GM12891 (cell line): ENCODE measurements around the gene CCDC92.

Source experiments
- DNase-seq: peaks from one replicate; pipeline ENCODE4 v3.0.0; 2011; ENCODE audit warnings: low spot score; ENCODE audit not compliant: insufficient read length
- FAIRE-seq: peaks from 2 replicates; lab custom pipeline; 2011; peaks lifted over from hg19 to GRCh38; lab: Jason Lieb, UNC
- PAX5 ChIP-seq: IDR thresholded peaks from 2 replicates; pipeline ENCODE4 v1.6.1; 2011; ENCODE audit warnings: low read length, moderate library complexity, mild to moderate bottlenecking; ENCODE audit not compliant: insufficient read depth, severe bottlenecking
- POLR2A ChIP-seq: IDR thresholded peaks from 2 replicates; pipeline ENCODE4 v1.6.1; 2011; ENCODE audit warnings: low read depth, low read length, control low read depth
- POLR2AphosphoS5 ChIP-seq: IDR thresholded peaks from 2 replicates; pipeline ENCODE4 v1.6.1; 2011; ENCODE audit warnings: low read depth, low read length, control low read depth
- POU2F2 ChIP-seq: IDR thresholded peaks from 2 replicates; pipeline ENCODE4 v1.6.1; 2011; ENCODE audit warnings: low read depth, mild to moderate bottlenecking, control low read depth, low read length, moderate library complexity
- SPI1 ChIP-seq: IDR thresholded peaks from 2 replicates; pipeline ENCODE4 v1.6.1; 2011; ENCODE audit warnings: low read depth, low read length, control low read depth
- TAF1 ChIP-seq: IDR thresholded peaks from 2 replicates; pipeline ENCODE4 v1.6.1; 2011; ENCODE audit warnings: low read depth, low read length, control low read depth

Gene CCDC92

DNA sequence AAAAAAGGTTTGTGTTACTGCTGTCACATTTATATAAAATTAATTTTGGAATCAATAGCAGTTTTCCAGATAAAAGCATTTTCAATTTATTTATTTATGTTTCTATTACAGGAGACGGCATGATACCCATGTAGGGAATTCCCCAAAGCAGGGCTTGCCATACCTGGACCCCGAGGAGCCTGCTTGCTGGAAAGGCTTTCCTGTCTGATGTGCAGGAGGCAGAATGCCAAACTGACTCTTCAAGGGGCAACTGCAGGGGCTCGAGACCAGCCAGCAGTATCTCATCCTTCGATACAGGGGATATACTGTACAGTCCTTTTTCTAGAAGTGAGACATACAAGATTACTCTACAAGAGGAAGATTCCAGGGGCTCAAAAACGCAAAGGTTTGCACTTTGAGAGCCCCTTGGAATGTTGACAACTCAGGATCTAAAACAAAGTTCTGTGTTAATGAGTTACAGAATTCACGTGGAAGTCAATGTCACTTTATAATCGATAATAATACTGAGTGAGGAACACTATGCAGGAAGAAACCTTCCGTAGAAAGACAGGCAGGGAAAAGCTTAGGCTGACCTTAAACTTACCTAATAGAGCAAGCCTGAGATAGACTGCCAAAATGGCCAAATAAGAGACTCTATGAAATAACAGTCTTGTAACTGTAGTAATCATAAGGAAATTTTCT lies 38.9 kb upstream of the CCDC92 start:
- TF ChIP-seq POU2F2 (no peak), PAX5 (no peak), SPI1 (no peak), TAF1 (no peak), POLR2AphosphoS5 (no peak), POLR2A (no peak)
- FAIRE-seq (no peak), DNase-seq (no peak)

DNA sequence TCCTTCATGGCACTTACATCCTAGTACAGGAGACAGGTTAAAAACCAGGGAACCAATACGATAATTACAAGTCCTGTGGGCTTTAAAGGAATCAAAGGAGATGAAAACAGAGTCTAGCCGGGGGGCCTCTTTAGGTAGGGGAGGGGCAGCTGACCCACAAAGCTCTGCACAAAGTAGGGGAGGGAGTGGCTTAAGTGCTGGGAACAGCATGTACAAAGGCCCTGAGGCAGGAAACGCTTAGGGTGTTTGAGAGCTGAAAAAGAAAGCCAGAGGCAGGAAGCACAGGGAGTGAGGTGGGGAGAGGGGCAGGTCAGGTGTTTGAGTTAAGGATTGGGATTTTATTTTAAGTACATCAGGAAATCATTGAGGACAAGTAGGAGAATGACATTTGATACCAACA lies 38.1 kb upstream of the CCDC92 start:
- no peak for TF ChIP-seq POLR2A
- TF ChIP-seq PAX5 = no peak
- no peak for TF ChIP-seq TAF1
- no peak for TF ChIP-seq SPI1
- no peak for TF ChIP-seq POU2F2
- no peak for TF ChIP-seq POLR2AphosphoS5
- FAIRE-seq (no peak), DNase-seq (no peak)

DNA sequence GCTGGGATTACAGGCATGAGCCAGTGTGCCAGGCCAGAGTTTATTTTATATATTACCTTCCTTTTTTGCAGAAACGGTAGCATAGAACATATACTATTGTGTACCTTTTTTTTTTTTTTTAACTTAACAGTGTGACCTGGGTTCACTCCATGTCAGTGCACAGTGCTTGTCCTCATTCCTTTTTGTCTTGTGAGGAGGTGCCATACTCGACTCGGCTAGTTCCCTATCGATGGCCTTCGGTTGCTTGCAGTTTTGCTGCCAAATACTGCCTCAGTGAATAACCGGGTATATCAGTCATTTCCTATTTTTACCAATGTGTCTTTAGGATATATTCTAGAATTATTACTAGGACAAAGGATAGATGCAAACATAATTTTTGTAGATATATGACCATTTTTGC lies 37.1 kb upstream of the CCDC92 start:
- no peak for DNase-seq
- no peak for FAIRE-seq

DNA sequence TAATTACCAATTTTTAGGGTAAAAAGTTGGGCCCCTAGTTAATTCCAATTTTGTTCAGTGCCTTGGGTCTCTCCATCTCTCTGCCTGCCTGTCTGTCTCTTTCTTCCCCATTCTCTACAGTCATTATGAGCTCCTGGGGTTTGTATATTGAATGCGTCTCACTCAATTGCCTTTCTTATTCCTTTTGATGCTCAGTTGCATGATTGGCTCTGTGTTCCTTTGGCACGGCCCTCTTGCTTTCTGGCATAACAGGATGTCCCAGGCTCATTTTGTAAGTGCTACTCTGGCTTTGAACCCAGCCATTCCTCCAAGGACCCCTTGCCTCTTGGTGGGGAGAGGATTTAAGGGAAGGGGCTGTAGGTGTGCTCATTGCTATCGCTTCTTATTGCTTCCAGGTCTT lies 36.0 kb upstream of the CCDC92 start:
- FAIRE-seq = no peak
- TF ChIP-seq TAF1 = no peak
- TF ChIP-seq PAX5 = no peak
- no peak for DNase-seq

More for the DNA sequence above, 37.1 kb upstream of the CCDC92 start:
- TF ChIP-seq POU2F2 (no peak), TAF1 (no peak), POLR2AphosphoS5 (no peak), POLR2A (no peak), PAX5 (no peak), SPI1 (no peak)

DNA sequence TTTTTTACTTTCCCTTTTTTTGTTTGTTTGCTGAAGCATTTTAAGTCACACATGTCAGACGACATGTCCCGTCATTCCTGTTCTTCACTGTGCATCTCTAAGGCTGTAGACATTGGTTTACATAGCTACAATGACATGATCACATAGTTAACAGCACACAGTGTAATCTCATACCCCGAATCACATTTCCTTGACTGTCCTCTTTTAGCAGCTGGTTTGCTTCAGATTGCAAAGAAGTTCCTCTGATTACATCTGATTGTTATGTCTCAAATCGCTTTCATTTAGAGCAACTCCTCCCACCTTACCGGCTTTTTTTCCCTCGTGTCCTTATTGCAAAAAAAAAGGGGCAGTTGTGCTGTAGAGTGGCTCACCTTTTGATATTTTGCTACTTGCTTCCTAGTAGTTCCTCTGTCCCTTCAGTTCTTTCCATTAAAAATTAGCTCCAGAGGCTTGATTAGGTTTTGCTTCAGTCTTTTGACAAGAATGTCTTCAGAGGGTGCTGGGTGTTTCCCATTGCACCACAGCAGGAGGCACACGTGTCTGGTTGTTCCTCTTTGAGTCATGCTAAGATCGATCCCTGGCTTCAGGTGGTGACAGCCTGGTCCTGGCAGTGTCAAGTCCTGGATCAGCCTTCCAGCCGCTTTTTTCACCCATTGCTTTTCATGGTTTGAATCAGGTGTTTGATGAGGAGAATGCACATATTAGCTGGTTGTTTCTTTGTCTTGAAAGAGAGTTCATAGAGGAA lies 35.4 kb upstream of the CCDC92 start:
- TF ChIP-seq SPI1 = no peak
- TF ChIP-seq POLR2AphosphoS5 = no peak
- DNase-seq = no peak
- peak; percentile 79 for FAIRE-seq

DNA sequence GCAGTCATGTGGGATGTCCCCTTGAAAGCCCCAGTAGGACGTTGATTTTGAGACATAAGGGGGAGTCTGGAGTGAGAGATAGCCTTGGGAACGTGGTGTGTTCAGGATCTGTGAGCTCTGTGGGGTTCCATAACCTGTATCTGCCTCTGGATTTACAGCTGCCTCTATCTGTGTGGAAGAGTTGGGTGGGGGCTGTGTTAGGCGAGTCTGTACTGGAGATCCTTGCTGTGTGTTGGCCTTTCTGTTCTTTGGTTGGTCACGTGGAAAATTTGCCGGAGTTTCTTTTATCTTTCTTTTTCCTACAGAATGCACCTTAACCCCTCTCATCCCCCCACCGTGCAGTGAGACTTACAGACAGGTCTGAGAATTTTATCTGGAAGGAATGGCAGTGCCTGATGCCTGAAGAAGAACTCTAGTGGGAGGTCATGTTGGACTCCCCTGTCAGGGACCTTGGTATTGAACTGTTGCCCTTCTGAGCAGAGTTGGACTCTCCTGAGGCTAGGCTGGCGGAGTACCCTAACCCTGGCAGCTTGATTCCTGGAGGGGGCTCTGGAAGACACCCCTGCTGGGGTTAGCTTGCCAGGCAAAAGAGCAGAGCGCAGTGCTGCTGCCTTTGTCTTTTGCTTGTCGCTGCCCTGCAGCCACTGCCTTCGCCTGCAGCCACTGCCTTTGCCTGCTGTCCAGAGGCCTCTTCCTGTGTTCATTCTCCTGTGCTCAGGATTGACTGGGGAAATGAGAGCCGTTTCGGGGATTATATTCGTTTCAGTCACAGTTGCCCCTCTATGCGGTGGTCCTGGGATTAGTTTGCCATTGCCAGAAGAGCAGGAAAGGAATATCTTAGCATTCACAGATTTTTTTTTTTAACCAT lies 34.4 kb upstream of the CCDC92 start:
- FAIRE-seq (no peak), DNase-seq (no peak)
- TF ChIP-seq POU2F2 (no peak), POLR2AphosphoS5 (no peak), SPI1 (no peak), POLR2A (0 out of 2 replicates have a peak, but pooled peaks have one; percentile 2)

DNA sequence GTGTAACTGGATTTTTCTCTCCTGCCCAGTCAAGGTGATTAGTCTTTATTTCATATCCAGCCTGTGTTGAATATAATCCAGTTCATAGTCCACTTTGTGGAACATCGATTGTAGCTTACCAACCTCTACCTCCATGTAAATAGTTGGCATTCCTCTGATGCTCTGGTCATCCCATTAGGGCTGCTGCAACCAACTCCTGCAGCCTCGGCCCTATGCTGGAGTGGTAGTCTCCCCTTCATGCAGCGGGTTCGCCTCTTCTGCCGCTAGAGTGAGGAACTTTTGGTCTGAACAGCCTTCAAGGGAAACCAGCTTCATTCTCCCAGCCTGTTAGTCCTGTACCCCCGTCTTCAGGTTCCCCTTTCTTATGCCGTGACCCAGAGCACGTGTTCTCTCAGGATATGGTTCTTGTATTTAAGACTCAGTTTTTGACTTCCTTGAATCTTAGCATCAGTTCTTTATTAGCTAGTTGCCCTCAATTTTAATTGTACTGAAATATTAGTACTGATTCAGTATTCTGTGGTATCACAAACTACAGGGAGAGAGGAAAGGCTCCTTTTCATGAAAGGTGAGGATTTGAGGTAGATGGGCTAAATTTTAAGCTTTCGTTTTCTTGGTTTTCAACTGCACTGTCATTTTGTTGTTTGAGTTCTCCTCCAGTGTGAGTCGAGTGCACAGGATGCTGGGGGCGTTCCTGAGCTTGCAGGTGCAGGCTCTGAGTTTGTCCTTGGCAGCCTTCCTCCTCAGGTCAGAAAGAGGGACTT lies 33.6 kb upstream of the CCDC92 start:
- TF ChIP-seq PAX5 = no peak
- peak; percentile 42; the same call in 1 of the 2 replicates for TF ChIP-seq POLR2A
- TF ChIP-seq POLR2AphosphoS5 = no peak
- TF ChIP-seq TAF1 = no peak
- DNase-seq (no peak), FAIRE-seq (peak; percentile 78)

DNA sequence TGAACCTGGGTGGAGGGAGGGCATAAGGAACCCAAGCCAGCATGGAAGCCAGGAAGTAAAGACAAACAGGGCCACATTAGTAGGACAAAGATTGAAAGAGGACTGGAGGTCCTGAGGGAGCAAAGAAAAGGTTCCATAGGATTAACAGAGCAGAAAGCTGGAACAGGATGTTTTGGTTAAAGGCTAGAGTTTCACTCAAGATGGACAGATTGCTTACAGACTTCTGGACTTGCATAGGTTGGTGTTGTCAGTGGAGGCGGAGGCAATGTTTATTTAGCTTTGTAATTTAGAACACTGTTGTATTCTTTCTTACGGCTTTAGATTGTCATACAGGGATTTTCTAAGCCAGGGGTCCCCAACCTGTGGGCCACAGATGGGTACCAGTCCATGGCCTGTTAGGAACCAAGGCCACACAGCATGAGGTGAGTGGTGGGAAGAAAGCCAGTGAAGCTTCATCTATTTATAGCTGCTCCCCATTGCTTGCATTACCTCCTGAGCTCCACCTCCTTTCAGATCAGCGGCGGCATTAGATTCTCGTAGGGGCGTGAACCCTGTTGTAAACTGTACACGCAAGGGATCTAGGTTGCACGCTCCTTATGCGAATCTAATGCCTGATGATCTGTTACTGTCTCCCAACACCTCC lies 31.7 kb upstream of the CCDC92 start:
- TF ChIP-seq POLR2A = no peak
- TF ChIP-seq POU2F2 = no peak
- no peak for TF ChIP-seq TAF1
- no peak for TF ChIP-seq PAX5
- TF ChIP-seq POLR2AphosphoS5 = no peak
- no peak for TF ChIP-seq SPI1
- DNase-seq = no peak
- FAIRE-seq = peak; percentile 41

DNA sequence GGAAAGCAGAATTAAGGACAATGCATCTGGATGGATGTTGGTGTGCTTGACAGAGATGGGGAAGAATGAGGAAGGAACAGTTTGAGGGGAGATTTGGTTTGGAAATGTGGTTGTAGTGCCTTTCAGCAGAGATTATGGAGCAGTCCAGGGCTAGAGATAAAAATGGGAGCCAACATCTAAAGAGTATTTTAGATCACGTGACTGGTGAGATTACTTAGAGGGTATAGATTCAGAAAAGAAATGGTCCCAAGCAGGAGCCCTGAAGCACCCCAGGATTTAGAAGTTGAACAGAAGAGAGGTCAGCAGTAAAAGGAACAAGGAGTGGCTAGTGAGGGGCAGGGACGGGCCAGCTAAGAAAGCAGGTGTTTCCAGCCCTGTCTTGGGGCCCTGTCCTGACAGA lies 30.0 kb upstream of the CCDC92 start:
- DNase-seq (no peak), FAIRE-seq (no peak)
- TF ChIP-seq POU2F2 (no peak), TAF1 (no peak), POLR2A (no peak), POLR2AphosphoS5 (no peak), SPI1 (no peak), PAX5 (no peak)
